Progenitor cell of endocrine pancreas (in vitro differentiated cells): ENCODE data around the gene AFDN. TPM values are rescaled to one million over a fixed set of nuclear protein-coding genes. Genes with fewer than 3 reads are reported as not detected.
"Not testable (repeated sequence)": the region's sequence is repeated elsewhere in the genome, so short reads cannot be mapped to it uniquely, and the experiment has no call there.

Experiments used
- DNase-seq: peaks from one replicate; pipeline ENCODE4 v3.0.0; 2021; ENCODE audit warnings: low spot score; ENCODE audit not compliant: unreplicated experiment
- H3K27ac Mint-ChIP-seq: 2 replicates; pipeline ENCODE4 v1.8.0; 2021; ENCODE audit warnings: mild to moderate bottlenecking, moderate library complexity, mixed read lengths
- H3K27me3 Mint-ChIP-seq: 2 replicates; pipeline ENCODE4 v1.8.0; 2021; ENCODE audit warnings: mixed read lengths
- H3K36me3 Mint-ChIP-seq: 2 replicates; pipeline ENCODE4 v1.8.0; 2022; ENCODE audit warnings: mixed read lengths; ENCODE audit not compliant: insufficient read depth
- H3K4me1 Mint-ChIP-seq: 2 replicates; pipeline ENCODE4 v1.8.0; 2021; ENCODE audit warnings: low read depth, mixed read lengths
- H3K4me3 Mint-ChIP-seq: 2 replicates; pipeline ENCODE4 v1.8.0; 2021; ENCODE audit warnings: low read depth, mild to moderate bottlenecking, moderate library complexity, mixed read lengths
- H3K9me3 Mint-ChIP-seq: 2 replicates; pipeline ENCODE4 v1.8.0; 2021; ENCODE audit warnings: low read depth, mixed read lengths
- CTCF ChIP-seq: fragments of 200-600 bp; sonication (generic); IDR thresholded peaks from one replicate; pipeline ENCODE4 v1.5.0; 2021; ENCODE audit warnings: antibody characterized with exemption, mild to moderate bottlenecking; ENCODE audit not compliant: unreplicated experiment
- total RNA-seq: library from RNA; stranded (reverse); gene quantifications from 2 replicates; pipeline ENCODE4 v1.2.1, GENCODE V29; 2021

Gene AFDN
- total RNA-seq, 1 donor from 2014 or later: 423 TPM

DNA sequence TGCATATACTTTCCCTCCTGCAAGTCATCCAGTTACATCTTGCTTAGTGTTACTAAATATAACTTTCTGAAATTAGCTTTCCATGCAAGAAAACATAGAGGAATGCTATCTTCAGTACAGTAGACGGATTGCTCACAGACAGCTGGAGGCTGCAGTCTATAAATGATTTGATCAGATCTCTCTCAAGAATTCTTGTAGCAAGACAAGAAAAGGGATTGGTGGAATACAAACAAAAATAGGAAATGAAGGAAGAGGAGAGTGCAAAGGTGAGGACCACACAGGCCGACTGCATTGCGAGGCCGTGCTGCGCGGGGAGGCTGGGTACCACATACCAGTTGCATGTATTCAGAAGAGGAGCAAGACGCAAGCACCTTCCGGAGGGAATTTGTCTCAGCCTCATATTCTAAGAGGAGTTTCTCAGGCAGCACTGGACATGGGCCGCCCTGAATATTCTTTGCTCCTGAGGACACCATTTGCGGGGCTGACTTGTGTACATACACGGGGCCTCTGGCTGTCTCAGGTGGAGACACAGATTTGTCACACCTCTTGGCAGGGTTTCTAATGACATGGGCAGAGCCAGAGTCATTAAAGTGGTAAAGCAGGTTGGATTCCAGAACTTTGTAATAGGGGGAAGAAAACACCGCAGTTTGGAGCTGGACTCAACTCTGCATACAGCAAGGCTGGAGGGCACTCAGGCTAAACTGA is 148.1 kb downstream of the AFDN start:
- no peak for DNase-seq
- no peaks in the 10 kb centered on the region for H3K27me3 Mint-ChIP-seq
- no peak overlapping the region for H3K4me3 Mint-ChIP-seq
- no peak for TF ChIP-seq CTCF
- peak overlapping the region; percentile 5 for H3K27ac Mint-ChIP-seq
- H3K9me3 Mint-ChIP-seq: no peaks in the 10 kb centered on the region
- H3K4me1 Mint-ChIP-seq: peaks cover 28% of the 10 kb centered on the region
- peaks cover 8% of the 10 kb centered on the region for H3K36me3 Mint-ChIP-seq

GRCh38 chr6:167975458-167975857 is 148.7 kb downstream of the AFDN start:
- Mint-ChIP-seq H3K4me1 (peaks cover 28% of the 10 kb centered on the region), H3K9me3 (no peaks in the 10 kb centered on the region), H3K36me3 (peaks cover 4% of the 10 kb centered on the region), H3K27me3 (no peaks in the 10 kb centered on the region), H3K27ac (peak overlapping the region; percentile 87), H3K4me3 (no peak overlapping the region)
- no peak for DNase-seq
- TF ChIP-seq CTCF: no peak

DNA sequence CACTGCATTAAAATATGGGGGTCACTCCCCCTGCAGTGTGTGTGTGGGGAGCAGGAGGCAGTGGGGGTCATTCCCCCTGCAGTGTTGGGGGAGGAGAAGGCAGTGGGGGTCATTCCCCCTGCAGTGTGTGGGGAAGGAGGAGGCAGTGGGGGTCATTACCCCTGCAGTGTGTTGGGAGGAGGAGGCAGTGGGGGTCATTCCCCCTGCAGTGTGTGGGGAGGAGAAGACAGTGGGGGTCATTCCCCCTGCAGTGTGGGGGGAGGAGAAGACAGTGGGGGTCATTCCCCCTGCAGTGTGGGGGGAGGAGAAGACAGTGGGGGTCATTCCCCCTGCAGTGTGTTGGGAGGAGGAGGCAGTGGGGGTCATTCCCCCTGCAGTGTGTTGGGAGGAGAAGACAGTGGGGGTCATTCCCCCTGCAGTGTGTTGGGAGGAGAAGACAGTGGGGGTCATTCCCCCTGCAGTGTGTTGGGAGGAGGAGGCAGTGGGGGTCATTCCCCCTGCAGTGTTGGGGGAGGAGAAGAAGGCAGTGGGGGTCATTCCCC is 149.5 kb downstream of the AFDN start:
- H3K36me3 Mint-ChIP-seq, DNase-seq, H3K9me3 Mint-ChIP-seq, H3K27me3 Mint-ChIP-seq, H3K27ac Mint-ChIP-seq, H3K4me3 Mint-ChIP-seq: not testable (repeated sequence)
- peaks cover 28% of the 10 kb centered on the region for H3K4me1 Mint-ChIP-seq

DNA sequence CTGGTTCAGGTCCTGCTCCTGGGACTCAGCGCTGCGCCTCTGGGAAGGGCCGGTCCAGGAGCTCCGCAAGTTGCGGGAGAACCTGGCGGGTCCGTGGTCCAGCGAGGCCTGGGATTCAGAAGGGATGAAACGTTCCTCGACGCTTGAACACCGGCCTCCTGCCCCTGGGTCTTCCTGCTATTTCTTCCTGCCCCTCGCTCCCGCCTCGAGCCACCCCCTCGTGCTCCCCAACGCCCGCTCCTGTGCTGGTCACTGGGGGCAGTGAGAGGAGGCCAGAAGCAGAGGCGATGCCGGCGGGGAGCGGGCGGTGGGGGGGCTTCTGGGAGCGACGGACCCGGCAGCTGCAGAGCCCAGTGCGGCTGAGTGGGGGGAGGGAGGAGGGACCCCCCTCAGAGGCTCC is 150.0 kb downstream of the AFDN start:
- Mint-ChIP-seq H3K4me3 (no peak overlapping the region), H3K27me3 (no peaks in the 10 kb centered on the region)

GRCh38 chr6:167977717-167978467 is 151.2 kb downstream of the AFDN start:
- H3K4me3 Mint-ChIP-seq: no peak overlapping the region
- TF ChIP-seq CTCF: no peak
- peaks cover 28% of the 10 kb centered on the region for H3K4me1 Mint-ChIP-seq

More for the DNA sequence above, 150.0 kb downstream of the AFDN start:
- TF ChIP-seq CTCF: no peak
- H3K27ac Mint-ChIP-seq: no peak overlapping the region
- H3K9me3 Mint-ChIP-seq: no peaks in the 10 kb centered on the region
- peaks cover 2% of the 10 kb centered on the region for H3K36me3 Mint-ChIP-seq
- H3K4me1 Mint-ChIP-seq: peaks cover 28% of the 10 kb centered on the region
- no peak for DNase-seq

More at GRCh38 chr6:167977717-167978467, 151.2 kb downstream of the AFDN start:
- Mint-ChIP-seq H3K36me3 (no peaks in the 10 kb centered on the region), H3K9me3 (no peaks in the 10 kb centered on the region), H3K27me3 (no peaks in the 10 kb centered on the region), H3K27ac (no peak overlapping the region)
- DNase-seq: no peak
